ENCODE results near the gene TTYH3. TPM values are rescaled to one million over a fixed set of nuclear protein-coding genes. Genes with fewer than 3 reads are reported as not detected.

Gene TTYH3
- total and polyA plus RNA-seq, 2 donors from 2014 or later, result 22.5 to 55.0 TPM

DNA sequence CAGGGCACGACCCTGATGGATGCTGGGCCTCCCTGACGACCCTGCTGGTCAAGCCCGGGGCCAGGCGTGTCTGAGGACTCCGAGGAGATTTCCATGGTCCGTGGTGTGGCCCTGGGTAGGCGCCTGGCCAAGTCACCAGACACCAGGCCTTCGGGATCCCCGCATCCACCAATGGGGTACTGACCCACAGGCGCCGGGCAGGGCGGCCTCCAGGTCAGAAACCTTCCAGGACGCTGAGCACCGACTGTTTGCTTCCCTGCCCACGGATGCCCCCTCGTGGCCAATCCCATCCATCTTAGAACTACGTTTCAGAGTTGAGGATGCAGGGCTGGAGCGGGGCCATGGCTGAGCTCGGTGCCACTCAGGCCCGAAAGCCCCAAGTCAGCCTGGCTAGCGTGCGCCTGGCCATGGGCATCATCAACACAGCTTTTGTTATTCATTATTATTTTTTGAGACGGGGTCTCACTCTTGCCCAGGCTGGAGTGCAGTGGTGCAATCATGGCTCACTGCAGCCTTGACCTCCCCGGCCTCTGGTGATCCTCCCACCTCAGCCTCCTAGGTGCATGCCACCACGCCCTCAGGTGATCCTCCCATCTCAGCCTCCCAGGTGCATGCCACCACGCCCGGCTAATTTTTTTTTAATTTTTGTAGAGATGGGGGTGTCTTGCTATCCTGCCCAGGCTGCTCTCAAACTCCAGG is 49.2 kb downstream of the TTYH3 start:
- H3K4me1 ChIP-seq (ENCODE audit: control insufficient read depth in 2 of 3, insufficient read depth in 2 of 3, low read depth in 1 of 3, low read length in 3 of 3), result no peaks in the 10 kb centered on the region
- H3K4me3 ChIP-seq (ENCODE audit: low read length in 3 of 3), result no peak overlapping the region
- DNase-seq (peak in 4 of 5 donors; percentile 48 to 89 (median 66)), FAIRE-seq (no peak)
- no peaks in the 10 kb centered on the region for H3K27me3 ChIP-seq (ENCODE audit: control insufficient read depth, insufficient read depth, low read length)
- no peak overlapping the region for H3K9ac ChIP-seq (ENCODE audit: low read length in 3 of 3)
- TF ChIP-seq, protein P1, sequence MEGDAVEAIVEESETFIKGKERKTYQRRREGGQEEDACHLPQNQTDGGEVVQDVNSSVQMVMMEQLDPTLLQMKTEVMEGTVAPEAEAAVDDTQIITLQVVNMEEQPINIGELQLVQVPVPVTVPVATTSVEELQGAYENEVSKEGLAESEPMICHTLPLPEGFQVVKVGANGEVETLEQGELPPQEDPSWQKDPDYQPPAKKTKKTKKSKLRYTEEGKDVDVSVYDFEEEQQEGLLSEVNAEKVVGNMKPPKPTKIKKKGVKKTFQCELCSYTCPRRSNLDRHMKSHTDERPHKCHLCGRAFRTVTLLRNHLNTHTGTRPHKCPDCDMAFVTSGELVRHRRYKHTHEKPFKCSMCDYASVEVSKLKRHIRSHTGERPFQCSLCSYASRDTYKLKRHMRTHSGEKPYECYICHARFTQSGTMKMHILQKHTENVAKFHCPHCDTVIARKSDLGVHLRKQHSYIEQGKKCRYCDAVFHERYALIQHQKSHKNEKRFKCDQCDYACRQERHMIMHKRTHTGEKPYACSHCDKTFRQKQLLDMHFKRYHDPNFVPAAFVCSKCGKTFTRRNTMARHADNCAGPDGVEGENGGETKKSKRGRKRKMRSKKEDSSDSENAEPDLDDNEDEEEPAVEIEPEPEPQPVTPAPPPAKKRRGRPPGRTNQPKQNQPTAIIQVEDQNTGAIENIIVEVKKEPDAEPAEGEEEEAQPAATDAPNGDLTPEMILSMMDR (IDR thresholded peaks at IDR 0.05; ENCODE audit: borderline replicate concordance, extremely low read depth, insufficient read depth), result peak; percentile 84
- H3K36me3 ChIP-seq (ENCODE audit: control insufficient read depth in 2 of 3, insufficient read depth in 3 of 3, low read length in 3 of 3), result no peaks in the 10 kb centered on the region
- no peaks in the 10 kb centered on the region for H3K9me3 ChIP-seq (ENCODE audit: control insufficient read depth in 2 of 3, insufficient read depth in 1 of 3, low read length in 3 of 3)
- no peak overlapping the region for H3K27ac ChIP-seq (ENCODE audit: low read depth in 2 of 2, low read length in 2 of 2)
- intact Hi-C loops (cut with DNase I), result no loop called here

DNA sequence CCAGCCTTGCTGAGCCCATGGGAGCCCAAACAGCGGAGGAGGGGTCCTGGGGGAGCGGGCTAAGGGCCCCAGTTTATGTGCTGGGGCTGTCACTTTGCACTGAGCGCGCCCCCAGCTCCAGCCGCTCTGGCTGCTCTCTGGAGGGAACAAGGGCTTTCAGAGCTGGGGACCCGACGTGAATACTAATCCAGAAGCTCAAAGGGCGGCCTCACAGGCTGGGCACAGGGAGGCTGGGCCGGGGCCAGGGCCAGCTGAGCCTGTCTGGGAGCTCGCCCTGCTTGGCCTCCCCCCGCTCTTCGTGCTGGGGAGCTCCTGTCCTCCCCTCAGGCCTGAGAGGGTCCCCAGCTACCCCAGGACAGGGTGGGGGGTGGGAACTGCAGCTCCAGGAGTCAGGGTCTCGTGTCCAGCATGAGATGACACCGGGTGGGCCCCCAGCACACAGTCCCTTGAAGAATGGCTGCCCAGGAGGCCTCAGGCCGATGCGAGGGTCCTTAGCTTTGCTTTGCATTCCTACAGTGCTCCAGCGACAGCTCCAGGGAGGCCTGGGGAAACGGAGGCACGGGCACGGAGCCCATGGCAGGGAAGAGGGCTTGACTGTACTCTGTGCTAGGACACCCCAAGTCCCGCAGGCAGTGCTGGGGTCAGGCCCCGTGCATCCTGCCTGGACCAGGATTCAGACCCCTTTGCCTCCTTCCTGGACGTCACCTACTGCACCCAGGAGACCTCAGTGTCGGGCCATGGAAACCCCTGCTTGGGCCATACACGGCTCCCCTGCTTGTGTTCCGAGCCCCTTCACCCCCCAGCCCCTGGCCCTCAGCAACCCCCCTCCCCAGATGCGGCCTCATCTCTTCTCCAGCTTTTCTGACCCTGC is 50.4 kb downstream of the TTYH3 start:
- H3K9ac ChIP-seq (ENCODE audit: low read length in 3 of 3), result no peak overlapping the region
- no peaks in the 10 kb centered on the region for H3K4me1 ChIP-seq (ENCODE audit: control insufficient read depth in 2 of 3, insufficient read depth in 2 of 3, low read depth in 1 of 3, low read length in 3 of 3)
- no peak overlapping the region for H3K27ac ChIP-seq (ENCODE audit: low read depth in 2 of 2, low read length in 2 of 2)
- DNase-seq (peak in 1 of 5 donors; percentile 62), FAIRE-seq (no peak)
- H3K4me3 ChIP-seq (ENCODE audit: low read length in 3 of 3), result no peak overlapping the region
- no peaks in the 10 kb centered on the region for H3K36me3 ChIP-seq (ENCODE audit: control insufficient read depth in 2 of 3, insufficient read depth in 3 of 3, low read length in 3 of 3)
- TF ChIP-seq, protein P1 (IDR thresholded peaks at IDR 0.05; ENCODE audit: borderline replicate concordance, extremely low read depth, insufficient read depth), result no peak
- intact Hi-C loops (cut with DNase I), result no loop called here
- no peaks in the 10 kb centered on the region for H3K9me3 ChIP-seq (ENCODE audit: control insufficient read depth in 2 of 3, insufficient read depth in 1 of 3, low read length in 3 of 3)
- H3K27me3 ChIP-seq (ENCODE audit: control insufficient read depth, insufficient read depth, low read length), result no peaks in the 10 kb centered on the region

DNA sequence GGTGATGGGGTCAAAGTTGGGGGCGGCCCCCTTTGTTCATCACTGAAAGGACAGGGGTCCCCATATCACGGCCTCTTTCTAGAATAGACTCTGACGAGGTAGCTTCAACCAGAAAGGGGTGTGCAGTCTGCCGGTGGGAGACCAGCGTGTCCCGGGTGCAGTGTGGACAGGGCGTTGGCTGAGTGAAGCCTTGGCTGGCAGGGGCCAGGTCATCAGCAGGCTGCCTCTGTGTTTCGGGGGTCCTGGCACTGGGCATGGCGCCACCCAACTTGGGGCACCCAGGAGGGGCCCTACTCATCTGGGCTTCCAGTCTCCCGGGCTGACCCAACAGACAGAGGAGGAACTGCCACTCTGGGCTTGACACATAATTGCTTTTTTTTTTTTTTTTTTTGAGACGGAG is 52.7 kb downstream of the TTYH3 start:
- no peak overlapping the region for H3K4me3 ChIP-seq (ENCODE audit: low read length in 3 of 3)
- peaks cover 0 to 8% (median 0%) of the 10 kb centered on the region in 3 donors for H3K4me1 ChIP-seq (ENCODE audit: control insufficient read depth in 2 of 3, insufficient read depth in 2 of 3, low read depth in 1 of 3, low read length in 3 of 3)
- H3K27ac ChIP-seq (ENCODE audit: low read depth in 2 of 2, low read length in 2 of 2), result no peak overlapping the region
- no peaks in the 10 kb centered on the region for H3K9me3 ChIP-seq (ENCODE audit: control insufficient read depth in 2 of 3, insufficient read depth in 1 of 3, low read length in 3 of 3)
- TF ChIP-seq, protein P1 (IDR thresholded peaks at IDR 0.05; ENCODE audit: borderline replicate concordance, extremely low read depth, insufficient read depth), result no peak
- intact Hi-C loops (cut with DNase I), result no loop called here
- peaks cover 4% of the 10 kb centered on the region for H3K27me3 ChIP-seq (ENCODE audit: control insufficient read depth, insufficient read depth, low read length)
- H3K9ac ChIP-seq (ENCODE audit: low read length in 3 of 3), result no peak overlapping the region
- no peaks in the 10 kb centered on the region for H3K36me3 ChIP-seq (ENCODE audit: control insufficient read depth in 2 of 3, insufficient read depth in 3 of 3, low read length in 3 of 3)
- DNase-seq (peak in 1 of 5 donors; percentile 64), FAIRE-seq (no peak)

All from kidney (tissue), 14 donors.